ENCODE data around the gene C1GALT1C1.

The C1GALT1C1 gene

GRCh38 chrX:120585702-120586101 lies 44.2 kb downstream of the C1GALT1C1 start:
- DNase-seq, result no peak
